CD4-positive, alpha-beta T cell treated with Interleukin-15 for 4 hours (primary cell): ENCODE results near the gene FUT2.

Experiments
- DNase-seq: peaks from one replicate; pipeline ENCODE4 v3.0.0-alpha.2; 2020; ENCODE audit warnings: low spot score

Gene FUT2

GRCh38 chr19:48750771-48751504, 55.2 kb downstream of the FUT2 start:
- no peak for DNase-seq

GRCh38 chr19:48751845-48752495, 56.2 kb downstream of the FUT2 start:
- DNase-seq, result no peak

DNA sequence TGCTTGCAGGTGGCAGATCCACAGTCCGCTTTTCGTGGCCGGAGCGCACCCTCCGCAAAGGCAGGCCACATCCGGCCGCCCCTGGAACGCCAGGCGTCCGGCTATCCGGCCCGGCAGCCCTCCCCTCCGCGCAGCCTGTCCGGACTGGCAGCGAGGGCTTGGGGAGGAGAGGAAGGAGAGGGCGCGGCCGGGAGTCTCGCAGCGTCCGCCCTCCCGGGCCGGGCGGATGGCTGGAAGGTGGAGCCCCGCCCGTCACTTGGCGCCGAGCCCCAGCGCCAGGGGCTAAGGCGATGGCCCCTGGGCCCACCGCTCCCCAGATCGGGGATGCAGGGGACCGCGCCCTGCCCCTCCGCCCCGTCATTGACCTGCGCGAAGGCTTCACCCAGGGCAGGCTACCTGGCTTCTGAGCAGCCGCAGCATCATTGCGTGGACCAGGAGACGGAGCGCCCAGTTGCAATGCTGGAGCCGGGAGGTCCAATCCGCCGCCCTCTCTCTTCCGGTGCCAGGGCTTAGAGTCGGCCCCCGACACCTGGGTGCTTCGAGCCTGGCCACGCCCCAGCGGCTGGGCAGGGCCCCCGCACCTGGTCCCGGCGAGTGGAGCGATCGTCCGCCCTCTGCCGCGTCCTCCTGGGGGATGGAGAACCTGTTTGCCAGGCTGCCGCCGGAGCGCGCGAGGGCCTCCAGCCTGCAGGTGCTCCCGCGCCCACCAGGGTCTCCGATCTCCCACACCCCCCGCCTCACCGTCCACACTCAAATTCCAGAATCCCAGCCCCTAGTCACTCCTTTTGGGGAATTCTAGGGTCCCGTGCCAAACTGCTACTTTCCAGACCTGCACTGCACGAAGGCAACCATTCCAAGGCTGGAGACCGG, 57.0 kb downstream of the FUT2 start, which contains the start of gene FUT1:
Gene FUT1 (minus strand): TSS at position 146 of the 870 bp plus-strand sequence. CDS start 1,360 bp downstream, outside the sequence.
- no peak for DNase-seq

DNA sequence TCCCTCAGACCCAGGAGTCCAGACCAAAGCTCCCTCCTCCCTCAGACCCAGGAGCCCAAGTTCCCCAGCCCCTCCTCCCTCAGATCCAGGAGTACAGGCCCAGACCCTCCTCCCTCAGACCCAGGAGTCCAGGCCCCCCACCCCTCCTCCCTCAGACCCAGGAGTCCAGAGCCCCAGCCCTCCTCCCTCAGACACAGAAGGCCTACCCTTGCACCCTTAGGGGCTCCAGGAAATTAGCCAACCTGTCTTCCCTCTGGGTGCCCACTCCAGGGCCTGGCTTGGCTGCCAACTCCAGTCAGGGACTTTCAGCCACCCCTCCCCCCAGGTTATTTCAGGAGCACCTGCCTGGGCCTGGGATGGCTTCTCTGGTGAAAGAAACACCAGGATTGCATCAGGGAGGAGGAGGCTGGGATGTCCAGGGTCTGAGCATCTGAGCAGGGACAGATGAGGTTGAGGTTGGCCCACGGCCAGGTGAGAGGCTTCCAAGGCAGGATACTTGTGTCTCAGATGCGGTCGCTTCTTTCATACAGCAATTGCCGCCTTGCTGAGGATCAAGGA, 59.4 kb downstream of the FUT2 start, which contains the start of gene FGF21:
Gene FGF21 (plus strand): TSS at position 441 of the 558 bp plus-strand sequence. CDS start 713 bp downstream, outside the sequence.
- DNase-seq, result no peak
